H4 (cell line): ENCODE measurements around the gene HPGDS. TPM values are rescaled to one million over a fixed set of nuclear protein-coding genes. Genes with fewer than 3 reads are reported as not detected.
"Not testable (repeated sequence)": the region's sequence is repeated elsewhere in the genome, so short reads cannot be mapped to it uniquely, and the experiment has no call there.

ENCODE experiments used
- DNase-seq: peaks from one replicate; pipeline ENCODE4 v3.0.0-alpha.2; 2015; ENCODE audit warnings: low spot score
- total RNA-seq: library from RNA; depleted of rRNA; stranded (reverse); fragments of >200 nt; shearing (Covaris generic); gene quantifications from 2 replicates; pipeline ENCODE4 v1.2.3, GENCODE V29; 2014; rRNA removed

Gene HPGDS
- total RNA-seq: not detected in 2 replicates

DNA sequence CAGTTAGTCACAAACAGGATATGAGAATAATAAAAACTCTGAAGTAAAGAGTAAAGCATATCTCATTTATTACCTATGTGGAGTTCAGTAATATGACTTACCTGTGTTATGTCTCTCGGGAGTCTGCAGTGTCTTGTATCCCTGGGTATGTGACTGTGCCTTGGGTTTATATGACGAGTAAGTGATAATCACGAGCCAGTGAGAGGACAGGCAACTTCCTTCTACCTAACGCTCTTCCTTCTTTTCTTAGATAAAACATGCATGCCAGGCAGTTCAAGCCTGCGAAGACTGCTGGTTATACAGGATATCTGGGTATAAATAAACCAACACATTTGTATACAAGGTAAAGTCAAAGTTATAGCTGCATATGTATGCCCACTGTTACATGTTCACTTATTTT is at the start of gene HPGDS:
Gene HPGDS (minus strand): TSS at position 143 of the 400 bp plus-strand sequence. CDS start 8,207 bp downstream, outside the sequence.
- no peak for DNase-seq

DNA sequence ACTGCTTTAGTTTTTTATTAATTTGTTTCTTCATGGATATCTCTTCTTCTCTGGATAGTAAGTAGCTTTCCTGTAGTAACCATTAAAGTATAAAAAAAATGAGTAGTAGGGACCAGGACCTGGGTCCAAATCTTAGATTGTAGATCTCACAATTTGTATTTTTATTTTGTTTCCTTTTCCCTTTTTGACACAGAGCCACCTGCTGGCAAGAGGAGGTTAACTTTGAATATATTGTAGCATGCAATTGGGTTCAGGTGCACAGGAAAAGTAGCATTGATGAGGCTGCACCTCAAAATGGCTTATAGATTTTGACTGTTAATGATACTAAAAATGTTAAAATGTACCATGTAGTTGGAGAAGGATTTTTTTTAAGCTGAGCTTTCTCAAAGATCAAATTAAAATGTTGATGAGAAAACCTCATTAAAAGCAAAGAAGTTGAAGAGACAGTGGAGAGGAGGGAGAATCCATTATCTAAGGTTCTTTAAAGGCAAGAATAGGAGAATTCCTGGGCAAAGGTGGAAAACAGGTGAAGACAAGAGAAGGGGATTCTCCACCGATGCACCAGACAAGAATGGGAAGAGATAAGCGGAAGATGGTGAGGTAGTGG is 48.3 kb upstream of the HPGDS start:
- DNase-seq: no peak

DNA sequence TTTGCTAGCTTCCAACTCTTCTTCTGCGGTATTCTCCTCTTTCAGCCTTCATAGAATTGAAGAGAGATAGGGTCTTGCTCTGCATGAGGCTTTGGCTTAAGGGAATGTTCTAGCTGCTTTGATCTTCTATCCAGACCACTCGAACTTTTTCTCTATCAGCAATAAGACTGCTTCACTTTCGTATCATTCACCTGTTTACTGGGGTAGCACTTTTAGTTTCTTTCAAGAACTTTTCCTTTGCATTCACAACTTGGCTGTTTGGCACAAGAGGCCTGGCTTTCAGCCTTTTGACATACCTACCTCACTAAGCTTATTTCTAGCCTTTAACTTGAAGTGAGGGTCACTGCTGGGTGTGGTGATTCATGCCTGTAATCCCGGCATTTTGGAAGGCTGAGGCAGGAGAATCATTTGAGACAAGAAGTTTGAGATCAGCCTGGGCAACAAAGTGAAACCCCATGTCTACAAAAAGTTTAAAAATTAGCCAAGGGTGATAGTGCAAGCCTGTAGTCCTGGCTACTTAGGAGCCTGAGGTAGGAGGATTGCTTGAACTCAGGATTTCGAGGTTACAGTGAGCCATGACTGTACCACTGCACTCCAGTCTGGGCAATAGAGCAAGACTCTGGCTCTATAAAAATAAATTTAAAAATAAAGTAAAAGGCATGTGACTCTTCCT is 47.1 kb upstream of the HPGDS start:
- DNase-seq: no peak

DNA sequence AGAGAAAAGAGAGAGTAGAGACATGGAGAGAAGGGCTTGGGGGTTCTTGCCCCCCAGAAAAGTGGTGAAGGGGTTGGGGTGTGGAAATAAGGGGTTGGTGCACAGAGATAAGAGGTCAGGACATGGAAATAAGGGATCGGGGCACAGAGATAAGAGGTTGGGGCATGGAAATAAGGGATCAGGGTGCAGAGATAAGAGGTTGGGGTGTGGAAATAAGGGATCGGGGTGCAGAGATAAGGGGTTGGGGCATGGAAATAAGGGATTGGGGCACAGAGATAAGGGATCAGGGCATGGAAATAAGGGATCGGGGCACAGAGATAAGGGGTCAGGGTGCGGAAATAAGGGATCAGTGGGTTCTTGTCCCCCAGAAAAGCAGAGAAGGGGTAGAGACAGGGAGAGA is 45.3 kb upstream of the HPGDS start:
- not testable (repeated sequence) for DNase-seq

DNA sequence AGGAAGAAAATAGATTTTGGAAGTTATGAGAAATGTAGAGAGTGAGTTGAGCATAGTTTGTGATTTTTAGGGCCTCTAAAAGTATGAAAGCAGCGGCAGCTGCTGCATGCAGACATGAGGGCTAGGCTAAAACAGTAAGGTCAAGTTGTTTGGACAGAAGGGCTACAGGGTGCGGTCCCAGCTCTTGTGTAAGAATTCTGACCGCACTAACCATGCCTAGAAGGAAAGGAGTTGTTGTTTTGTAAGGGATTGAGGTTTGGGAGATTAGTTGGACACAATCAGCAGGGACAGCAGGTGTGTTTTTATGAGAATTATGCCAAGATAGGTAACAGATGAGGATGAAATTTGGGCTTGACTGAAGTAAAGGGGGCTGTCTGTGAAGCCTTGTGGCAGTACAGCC is 42.8 kb upstream of the HPGDS start:
- not testable (repeated sequence) for DNase-seq

DNA sequence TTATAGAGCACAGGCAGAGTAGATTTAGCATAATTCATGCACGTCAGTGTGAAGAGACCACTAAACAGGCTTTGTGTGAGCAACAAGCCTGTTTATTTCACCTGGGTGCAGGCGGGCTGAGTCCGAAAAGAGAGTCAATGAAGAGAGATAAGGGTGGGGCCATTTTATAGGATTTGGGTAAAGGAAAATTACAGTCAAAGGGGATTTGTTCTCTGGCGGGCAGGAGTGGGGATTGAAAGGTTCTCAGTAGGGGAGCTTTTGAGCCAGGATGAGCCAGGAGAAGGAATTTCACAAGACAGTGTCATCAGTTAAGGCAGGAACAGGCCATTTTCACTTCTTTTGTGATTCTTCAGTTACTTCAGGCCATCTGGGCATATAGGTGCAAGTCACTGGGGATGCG is 40.3 kb upstream of the HPGDS start:
- not testable (repeated sequence) for DNase-seq

DNA sequence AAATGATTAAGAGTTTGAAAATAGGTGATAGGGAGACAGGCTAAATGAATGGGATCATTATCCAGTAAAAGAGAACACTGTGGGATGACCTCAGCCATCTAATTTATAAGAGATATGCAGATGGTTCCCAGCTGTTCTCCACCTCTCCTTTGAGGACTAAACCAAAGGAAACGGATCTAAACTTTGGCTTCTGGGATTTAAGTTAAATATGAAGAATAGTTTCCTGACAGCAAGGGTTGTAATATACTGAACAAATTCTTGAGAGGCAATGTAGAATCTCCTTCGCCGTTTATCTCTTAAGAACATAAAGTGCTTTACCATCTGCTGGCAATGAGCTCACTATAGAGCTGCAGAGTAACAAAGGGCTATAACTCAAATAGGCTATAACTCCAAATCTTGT is 35.4 kb upstream of the HPGDS start:
- DNase-seq: no peak

DNA sequence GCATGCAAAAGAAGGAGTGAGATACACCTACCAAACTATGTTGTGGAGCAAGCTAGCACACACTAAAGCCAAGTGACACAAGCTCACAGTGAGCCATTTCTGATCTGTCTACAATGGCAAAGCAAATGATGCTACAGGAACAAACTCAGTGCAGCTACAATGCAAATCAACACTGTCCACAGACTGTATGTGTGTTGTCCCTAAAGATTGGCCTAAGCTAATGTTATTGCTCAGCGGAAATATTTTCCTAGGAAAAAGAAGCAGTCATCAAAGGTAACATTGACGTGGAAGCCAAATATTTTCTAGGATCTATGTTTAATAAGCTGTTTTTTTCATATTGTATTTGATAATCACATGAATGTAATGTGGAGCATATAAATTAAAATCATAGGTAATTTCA is 34.7 kb upstream of the HPGDS start:
- no peak for DNase-seq

DNA sequence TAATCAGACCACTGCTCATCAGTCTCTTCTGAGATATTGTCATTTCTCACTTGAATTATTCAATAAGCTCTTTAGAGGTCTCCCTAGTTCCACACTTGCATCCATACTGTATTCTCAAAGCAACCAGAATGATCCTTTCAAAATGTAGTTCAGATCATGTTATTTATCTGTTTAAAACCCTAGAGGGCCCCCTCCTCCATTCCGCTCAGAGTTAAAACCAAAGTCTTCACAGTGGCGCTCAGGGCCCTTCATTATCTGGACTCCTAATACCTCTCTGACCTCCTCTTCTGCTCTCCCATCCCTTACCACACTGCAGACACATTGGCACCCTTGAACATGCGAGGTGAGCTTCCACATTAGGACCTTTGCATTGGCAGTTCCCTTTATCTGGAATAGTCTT is 32.7 kb upstream of the HPGDS start:
- no peak for DNase-seq

DNA sequence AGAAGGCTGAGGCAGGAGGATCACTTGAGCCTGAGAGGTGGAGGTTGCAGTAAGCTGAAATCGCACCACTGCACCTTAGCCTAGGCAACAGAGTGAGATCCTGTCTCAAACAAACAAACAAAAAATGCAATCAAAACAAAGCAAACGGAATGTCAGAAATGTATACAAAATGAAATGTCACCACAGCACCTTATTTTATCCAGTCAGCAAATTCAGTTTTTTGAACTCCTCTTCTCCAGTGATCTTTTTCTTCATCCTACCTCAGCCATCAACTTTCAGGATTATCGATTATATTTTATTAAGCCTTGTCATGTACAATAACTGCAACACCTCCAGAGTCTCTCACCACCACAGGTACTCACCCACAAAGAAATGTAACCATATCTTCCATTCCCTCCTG is 31.1 kb upstream of the HPGDS start:
- DNase-seq: no peak

DNA sequence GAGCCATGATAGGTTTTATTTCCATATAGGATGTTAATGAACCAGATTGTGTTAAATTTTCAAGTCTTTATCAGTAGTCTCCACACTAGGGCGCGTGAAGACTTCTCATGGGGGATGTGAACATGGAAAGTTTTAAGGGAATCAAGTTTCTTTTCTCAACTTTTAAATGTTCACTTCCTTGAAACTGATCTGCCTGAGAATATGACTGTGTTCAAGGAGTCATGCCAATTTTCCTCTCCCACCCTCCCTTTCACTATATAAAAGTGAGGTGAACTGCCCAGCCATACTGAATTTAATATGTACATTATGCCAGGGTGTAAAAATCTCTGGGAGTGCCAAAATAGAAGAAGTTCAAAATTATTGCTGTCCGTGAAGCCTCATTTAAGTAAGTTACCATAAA is 30.4 kb upstream of the HPGDS start:
- DNase-seq: no peak

DNA sequence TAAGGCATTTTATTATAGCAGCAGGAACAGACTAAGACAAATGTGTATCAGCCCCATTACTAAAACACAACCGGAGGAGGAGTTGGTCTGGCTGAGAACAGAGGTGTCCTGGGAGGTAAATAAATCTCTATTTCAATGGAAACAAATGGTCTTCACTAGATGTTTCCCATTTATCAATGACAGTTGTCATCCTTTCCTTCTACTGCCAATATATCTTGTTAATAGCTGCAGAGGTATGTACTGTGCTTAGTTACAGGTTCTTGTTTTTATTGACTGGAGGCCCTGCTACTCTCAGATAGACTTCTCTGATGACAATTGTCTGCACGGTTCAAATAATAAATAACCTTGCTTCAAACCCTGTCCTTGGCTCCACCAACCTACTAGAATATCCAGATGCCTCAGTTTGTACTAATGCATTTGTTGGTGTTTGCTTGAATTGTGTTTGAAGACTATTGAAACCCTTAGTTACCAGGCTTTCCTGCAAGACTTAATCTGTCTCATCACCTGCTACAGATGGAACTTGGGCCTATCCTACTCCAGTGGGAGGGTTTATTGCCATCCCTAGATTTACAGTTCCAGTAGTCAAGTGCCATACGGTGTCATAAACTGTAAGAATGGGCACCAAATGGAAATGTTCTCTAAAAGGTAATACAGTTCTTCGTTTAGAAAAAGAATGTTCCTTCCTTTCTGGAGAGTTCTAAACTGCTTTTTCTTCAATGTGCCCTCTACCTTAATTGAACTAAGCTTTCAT is 29.8 kb upstream of the HPGDS start:
- no peak for DNase-seq

DNA sequence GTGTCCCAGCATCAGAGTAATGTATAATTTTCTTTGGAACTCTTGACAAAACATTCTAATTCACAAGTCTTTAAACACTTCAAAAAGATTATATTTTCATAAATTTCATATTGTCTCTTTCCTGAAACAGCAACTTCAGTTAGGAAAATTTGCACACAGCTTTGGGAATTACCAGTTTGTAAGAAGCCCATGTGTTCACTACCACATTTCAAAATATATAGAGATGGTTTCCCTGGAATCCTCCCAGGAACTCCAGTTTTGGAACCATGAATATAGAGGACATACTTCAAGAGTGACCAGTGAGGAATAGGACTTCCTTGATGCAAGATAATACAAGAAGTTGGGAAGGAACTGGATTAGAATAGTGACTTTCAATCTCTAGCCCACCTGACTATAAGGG is 28.7 kb upstream of the HPGDS start:
- no peak for DNase-seq

DNA sequence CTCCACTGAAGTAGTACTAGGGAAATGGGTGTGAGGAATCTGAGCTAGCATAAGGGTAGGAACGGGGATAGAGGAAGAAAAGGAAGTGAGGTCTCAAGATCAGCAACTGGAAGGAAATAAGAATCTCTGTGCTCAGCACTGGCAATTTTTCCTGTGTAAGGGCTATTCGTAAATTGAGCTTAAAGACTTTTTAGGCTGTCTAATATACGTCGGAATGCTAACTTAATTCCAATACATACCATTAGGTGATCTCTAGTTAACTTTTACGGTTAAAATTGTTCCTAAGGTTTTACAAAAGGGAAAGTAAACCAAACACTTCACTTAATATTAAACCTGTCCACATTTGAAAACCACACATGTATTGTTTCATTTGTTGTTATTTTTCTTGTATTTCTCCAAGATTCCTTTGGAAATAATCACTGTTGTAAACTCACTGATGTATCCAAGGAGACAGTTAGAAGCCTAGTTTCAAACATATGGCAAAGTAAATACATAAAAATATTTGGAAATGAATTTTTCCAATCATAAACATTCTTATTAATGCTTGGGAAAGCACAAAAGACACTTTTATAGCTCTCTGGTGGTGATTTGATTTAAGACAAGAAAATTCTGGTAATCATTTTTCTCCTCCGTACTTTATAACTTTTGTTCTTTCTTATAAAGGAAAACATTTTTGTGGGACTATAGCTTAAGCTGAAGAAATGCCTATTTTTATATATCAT is 28.1 kb upstream of the HPGDS start:
- DNase-seq: no peak

DNA sequence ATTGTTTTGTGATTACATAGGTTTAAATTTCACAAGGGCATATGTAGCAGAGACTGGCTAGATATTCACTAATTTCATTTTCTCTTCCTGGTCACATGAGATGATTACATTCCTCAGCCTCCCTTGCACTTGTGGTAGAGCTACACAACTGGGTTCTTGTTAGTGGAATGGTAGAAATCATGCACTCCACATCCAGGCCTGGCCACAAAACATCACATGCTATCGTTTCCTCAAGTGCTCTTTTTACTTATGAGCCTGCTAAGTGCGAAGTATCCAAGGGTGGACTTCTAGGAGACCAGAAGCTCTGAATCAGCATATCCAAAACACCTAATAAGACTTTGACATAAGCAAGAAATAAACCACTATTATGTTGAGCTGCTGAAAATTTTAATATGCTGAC is 26.4 kb upstream of the HPGDS start:
- no peak for DNase-seq

DNA sequence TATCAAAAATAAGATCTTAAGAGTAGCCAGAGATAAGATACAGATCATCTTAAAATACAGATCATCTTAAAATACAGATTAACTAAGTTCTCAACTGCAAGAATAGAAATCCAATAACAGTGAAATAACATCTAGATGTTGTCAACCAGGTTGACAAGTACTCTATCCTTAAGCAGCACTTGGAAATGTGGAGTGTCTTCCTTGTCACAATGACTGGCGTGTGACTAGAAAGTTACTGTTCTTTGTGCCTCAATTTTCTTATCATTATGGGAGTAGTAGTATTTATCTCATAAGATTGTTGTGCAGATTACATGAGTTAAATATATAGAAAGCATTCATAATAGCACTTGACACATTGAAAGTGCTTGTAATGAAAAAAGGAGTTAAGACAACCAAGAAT is 25.8 kb upstream of the HPGDS start:
- no peak for DNase-seq

DNA sequence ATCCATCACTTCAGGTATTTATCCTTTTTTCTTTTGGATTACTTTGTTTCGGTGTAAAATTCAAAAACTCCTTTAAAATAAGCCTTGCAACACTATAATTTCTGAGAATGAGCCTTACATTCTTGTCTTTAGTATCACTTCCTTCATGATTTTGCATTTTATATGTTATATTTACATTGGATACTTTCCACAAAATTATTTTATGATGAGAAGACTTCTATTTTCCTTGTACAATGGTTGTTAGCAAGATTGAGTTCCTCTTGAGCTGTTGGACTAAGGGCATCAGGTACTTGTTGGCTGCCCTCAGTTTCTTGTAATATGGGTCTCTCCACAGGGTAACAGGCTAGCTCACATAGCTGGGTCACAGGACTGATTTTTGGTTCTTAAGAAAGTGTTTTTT is 22.7 kb upstream of the HPGDS start:
- no peak for DNase-seq

DNA sequence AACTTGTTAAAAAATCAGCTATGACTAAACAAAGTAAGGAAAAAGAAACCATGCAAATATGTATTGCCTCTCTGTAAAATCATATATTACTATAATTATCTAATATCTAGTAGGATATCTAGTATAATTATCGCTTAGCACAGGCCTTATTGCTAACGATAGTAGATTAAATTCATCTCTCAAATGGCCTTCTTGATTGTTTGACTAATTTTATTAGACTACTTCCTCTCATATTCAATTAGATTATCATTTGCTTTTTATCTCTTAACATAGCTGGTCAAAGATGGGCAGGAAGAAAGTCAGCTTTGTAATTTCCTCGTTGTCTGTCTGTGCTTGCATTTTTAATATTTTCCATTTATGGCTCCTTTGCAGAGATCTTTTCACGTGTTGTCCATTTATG is 21.9 kb upstream of the HPGDS start:
- DNase-seq: no peak

DNA sequence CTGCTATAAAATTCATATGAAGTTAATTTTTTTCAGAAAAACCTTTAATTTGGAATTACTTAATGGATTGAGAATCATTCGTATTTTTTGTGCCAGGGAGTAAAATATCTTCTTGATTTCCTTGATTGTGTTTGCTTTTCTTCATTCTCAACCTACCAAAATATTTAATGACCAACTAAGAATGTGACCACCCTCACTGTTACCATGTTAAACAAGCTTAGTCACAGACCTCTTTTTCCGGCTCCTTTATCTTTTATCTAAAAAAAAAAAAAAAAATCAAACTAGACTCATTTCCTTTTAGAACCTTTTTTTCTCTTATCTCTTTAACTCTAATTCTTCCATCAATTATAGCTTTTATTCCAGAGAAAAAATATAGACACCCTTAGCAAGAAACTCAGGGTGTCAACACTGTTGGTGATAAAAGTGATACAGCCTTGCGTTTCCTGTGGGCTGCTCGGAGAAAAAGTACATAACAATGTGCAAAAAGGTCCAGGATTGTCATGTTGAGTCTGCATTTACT is 20.6 kb upstream of the HPGDS start:
- DNase-seq: no peak

DNA sequence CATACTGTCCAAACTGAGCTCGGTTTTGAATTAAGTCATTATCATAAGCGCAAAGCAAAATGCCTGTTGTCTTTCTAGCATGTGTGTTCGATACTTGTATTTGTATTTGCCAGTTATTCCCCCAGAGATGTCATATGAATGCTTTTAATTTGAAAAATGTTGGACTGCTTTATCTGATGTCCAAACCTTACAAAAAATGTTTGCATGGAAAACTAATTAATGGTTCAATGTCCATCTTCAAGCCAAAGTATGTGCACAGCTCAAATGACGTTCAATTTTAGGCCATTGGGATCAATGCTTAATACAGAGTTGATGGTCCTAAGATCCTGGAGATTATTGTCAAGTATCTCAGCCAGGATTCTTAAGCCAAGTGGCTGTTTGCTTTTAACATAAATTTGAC is 17.2 kb upstream of the HPGDS start:
- no peak for DNase-seq

DNA sequence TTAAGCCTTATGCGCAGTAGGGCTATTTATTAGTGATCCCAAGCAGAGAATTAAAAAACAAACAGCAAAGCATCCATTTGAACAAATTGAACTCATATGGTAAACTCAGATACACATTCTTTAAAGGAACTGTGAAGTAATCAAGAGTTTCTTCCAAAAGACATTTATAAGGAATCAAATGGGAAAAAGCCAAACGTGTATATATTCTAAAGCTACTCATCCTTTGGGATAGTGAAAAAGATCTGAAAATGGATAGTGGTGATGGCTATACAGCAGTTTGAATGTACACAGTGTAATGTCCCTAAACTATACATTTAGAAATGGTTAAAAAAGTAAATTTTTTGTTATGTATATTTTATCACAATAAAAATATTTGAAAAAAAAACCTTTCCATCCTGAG is 16.6 kb upstream of the HPGDS start:
- DNase-seq: no peak

DNA sequence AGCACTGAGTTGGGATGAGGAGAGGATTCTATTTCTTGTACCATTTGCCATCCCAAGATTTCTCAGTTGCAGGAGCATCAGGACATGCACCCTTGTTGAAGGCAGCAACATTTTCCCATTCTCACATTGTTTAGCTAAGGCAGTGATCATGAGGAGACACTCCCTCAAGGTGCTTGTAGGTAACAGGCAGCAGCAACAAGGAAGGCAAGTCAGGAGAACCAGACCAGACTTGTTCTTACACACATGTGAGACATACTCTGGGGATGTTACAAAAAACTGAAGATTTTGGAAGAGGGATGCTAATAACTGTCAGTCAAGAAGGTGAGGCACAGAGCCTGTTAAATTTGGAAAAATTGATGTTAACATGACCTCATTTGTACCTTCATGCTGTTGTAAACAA is 15.5 kb upstream of the HPGDS start:
- DNase-seq: no peak
